Measurements from ENCODE around the gene ATP8B4.
"Not testable (repeated sequence)": the region's sequence is repeated elsewhere in the genome, so short reads cannot be mapped to it uniquely, and the experiment has no call there.

ATP8B4 gene

DNA sequence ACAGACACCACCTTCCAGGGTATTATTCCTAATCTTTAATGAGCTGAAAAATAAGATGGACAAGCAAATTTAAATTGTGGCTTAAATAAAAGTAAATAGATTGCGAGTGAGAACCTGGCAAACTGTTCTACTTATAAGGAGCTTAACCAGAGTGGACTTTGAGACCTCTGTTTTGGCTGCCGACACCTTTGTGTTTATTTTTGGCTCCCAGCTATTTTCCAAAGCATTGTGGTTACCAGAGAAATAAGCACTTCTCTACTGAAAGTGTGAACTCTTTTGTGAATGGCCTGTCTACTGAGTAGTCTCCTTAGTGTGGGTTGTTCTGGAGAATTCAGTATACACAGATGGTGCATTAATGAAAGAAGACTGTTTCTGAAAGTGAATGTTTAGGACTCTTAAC lies 109.4 kb downstream of the ATP8B4 start:
- DNase-seq (ENCODE audit: low read depth): no peak

DNA sequence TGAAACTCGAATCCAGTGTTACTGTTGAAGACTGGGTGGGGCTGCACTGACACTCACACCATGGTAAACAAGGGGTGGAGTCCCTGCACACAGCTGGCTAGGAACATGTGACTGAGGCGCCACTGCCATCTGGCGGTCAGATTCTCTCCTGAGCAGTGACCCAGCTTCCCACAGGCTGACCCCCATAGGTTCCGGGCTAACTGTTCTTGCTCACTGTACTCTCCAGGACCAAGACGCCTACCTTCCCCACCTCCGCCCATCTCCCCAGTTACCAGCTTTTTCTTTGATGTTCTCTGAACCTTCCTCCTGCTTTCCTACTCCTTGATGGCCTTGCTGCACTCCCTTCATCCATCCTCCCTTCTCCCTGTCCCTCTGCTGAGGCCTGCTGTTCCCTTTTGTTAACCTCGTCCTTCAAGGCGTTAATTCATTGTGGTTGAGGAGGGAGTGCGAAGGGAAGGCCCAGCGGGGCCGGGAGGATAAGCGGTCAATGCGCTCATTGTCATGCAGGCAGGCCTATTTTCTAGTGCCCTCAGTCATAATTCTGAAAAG lies 115.2 kb downstream of the ATP8B4 start:
- peak; percentile 14 for DNase-seq (ENCODE audit: low read depth)

DNA sequence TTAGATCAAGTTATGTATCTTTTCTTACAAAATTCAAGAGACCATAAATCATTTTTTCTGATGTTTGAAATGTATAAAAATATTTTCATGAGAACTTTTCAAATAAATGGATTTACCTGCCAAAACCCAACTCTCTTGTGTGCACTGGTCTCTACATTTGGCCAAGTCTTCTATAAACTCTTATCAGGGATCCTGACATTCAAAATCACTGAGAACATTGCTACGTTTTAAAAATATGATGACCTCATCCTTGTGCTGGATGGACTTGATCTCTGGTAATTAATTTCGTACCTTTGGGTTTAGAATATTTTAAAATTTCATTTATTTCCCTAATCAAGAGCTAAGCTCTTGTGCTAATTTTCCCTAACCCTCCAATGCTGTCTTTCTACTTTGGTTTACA lies 127.4 kb downstream of the ATP8B4 start:
- DNase-seq (ENCODE audit: low read depth): no peak

DNA sequence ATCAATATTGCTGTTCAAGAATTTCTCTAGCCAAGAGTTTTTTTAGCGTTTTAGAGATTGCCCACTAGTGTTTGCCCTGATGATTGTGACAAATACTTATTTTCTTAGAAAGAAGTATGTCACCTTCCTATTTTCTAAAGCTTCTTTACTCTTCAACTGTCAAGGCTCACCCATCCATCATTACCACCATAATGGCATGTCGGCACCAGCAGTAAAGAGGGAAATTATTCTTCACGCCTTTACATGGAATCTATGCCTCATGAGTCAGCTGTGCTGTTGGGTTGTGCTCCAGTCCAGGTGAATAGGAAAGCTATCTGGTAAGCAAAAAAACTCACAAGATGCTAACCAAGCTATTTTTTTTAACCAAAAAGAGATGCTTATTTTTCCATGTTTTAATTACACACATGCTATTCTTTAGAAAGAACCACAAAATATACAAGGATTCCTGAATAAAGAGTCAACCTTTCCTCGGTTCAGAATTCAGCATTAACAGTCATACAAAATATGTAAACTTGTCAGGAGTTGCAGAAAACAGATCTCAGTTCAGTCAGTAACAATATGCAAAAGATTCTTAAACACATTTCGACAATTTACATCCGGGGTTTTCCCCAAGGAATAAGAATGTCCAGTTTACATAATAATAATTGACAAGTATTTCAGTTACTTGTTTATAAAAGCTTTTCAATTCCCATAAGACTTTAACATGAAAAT lies 128.0 kb downstream of the ATP8B4 start:
- DNase-seq (ENCODE audit: low read depth): no peak

DNA sequence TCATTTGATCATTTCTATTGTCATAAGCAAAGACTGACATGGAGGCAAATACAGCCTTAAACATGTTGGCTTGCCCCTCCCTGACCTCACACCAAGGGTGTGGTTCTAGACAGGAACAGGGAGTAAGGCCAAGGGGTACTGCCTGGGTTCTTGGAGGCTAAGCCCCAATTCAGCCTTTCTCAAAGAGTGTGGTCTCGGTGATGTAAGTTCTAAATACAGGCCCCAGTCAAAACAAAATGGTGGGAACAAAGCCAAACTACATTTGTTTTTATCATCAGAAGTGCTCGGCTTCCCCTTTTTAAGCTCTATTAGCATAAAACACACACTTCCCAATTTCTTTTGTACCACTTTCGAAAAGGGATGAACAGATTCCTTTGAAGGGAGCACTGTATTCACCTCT lies 129.5 kb downstream of the ATP8B4 start:
- DNase-seq (ENCODE audit: low read depth): no peak

DNA sequence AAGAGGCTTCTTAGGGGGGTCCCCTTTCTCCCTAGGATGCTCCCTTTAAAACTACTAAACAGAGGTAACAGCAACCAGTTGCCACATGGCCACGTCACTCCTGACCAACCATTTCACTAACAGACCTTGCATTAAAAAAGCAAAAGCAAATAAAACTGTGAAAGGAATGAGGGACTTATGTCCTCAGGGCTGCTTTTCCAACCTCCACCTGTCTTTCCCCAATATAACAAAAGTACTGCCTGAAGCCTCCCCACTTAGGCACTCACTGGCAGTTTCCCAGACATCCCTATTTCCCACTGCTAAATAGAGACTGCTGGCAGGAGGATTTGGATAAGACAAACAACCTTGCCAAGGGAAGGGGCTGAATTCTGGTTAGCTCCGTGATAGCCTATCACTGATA lies 130.3 kb downstream of the ATP8B4 start:
- DNase-seq (ENCODE audit: low read depth): no peak

DNA sequence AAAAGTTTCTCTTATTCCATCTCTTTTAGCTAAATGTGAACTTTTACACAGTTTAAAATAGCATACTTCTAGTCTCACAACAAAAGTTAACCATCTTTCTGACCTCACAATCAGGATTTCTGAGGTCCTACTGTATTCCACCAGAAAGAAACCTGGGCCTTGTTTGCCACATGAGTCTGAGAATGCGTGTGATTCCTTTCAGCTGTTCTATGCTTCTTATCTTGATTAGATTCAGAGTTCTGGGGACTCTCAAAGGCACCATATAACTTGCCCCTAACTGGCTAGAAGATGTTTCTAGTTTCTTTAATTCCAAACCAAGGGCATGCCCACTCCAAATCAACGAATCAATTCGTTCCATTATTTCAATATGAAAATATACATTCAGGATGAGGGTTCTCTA lies 131.1 kb downstream of the ATP8B4 start:
- DNase-seq (ENCODE audit: low read depth): no peak

DNA sequence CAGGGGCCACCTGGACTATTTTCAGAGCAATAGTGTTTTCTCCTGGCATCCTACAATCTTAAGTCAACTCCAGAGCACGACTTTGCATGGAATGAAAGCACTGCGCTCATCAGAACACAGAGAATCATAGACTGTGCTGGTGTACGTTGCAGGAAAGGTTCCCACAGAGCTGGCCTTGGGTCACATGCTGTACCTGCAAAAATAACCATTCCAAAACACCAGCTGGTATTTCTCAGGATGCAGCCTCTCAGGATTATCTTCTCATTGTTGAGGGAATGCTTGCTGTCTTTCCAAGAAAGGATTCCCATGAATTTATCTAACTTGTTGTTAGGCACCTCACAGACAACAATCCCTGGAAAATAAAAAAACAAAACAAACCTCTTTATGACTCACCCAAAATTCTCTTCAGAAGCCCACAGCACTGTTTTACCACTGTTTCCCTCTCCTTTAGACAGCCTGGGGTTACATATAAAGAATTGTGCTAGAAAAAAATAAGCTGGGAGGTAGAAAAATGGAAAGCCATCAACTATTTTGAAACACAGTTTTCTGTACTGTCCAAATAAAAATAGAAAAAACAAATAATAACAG lies 131.7 kb downstream of the ATP8B4 start:
- DNase-seq (ENCODE audit: low read depth): no peak

DNA sequence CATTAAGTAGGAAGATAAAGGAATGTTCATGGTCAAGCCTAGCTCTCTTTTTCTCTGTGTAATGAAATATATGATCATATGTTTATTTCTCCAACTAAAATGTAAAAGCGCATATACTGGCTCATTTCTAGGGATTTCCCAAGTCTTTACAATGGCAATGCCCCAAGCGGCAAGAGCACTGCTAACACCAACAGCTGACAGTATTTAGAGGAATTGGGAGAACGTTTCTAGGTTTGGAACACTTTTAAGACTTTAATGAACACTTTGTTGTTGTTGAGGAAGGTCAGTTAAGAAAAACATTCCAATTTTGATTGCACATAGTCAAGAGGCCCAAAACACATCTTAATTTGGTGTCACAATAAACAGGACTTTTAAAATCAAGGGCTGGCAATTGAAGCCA lies 132.7 kb downstream of the ATP8B4 start:
- DNase-seq (ENCODE audit: low read depth): no peak

DNA sequence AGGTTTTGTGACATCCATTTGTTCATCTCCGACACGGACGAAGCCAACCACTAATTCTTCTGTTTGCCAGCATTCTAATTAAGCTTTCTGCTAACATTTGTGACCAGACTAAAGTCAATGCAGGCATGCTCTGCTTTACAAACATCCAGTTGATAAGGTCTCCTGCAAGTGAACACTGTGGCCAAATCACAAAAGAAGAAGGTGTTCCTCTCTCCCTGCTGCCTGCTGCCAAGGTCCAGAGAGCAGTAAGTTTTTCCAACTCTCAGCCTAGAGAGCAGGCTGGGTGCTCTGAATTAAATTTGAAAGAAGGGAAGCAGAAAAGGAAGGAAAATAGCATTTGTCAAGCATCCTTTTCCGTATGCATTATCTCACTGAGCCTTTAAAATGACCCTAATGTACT lies 133.6 kb downstream of the ATP8B4 start:
- no peak for DNase-seq (ENCODE audit: low read depth)

DNA sequence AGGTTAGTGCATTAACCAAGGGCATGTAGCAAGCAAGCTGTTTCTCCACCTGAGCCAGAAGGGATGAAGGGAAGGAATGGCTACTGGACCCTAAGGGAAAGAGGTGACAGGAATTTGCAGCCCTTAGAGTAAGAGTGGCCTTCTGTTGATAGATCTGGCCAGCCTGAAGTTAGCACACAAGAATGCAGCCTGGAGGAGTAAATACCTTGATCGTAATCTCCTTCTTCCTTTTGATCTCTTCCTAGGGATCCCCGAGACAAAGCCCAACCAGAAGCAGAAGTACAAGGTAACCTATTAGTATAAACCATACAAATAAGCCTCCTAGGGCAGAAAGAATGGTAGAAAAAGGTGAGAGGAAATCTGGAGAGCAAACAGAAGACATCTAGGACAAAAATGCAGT lies 134.6 kb downstream of the ATP8B4 start:
- no peak for DNase-seq (ENCODE audit: low read depth)

DNA sequence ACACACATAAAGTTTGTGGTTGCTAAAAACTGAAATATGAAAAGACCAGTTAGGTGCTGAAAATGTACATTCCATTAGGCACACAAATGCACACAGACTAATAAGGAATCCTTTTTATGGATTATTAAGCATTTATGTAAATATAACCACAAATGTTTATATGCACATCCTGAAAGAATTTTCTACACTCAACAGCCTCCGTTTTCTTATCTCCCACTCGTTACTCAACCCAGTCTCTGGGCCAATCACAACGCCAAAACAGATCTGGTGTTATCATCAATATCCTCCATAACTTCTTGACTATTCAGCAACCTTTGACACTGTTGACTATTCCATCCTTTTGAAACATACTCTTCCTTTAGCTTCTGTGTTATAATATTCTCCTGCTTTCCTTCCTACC lies 136.4 kb downstream of the ATP8B4 start:
- no peak for DNase-seq (ENCODE audit: low read depth)

DNA sequence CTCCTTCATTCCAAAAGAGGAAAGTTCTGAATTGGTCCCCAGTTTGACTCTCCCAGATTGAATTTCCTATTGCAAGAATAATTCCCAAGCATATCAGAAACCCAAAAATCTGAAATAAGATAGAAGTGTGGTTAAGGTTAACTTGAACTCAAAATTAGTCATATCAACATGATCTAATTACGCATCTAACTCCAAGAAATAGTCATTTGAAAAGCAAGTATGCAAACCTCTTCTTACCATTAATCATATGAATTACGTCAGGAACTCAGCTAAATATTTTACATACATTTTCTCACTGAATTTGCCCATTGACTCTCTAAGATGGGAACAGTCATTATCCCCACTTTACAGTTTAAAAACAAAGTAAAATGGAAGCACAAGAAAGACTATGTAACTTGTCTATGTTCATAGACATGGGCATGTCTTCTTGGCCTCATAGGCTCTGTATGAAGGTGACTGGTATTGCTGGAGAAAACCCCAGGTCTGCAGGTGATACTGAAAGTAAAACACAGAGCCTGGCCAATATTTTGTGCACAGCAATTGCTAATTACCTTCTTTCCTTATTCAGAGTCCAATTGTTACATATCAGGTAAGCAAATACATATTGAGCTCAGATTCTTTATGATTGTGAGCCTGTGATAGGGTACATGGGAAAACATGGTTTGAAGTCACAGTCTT lies 139.2 kb downstream of the ATP8B4 start:
- no peak for DNase-seq (ENCODE audit: low read depth)

DNA sequence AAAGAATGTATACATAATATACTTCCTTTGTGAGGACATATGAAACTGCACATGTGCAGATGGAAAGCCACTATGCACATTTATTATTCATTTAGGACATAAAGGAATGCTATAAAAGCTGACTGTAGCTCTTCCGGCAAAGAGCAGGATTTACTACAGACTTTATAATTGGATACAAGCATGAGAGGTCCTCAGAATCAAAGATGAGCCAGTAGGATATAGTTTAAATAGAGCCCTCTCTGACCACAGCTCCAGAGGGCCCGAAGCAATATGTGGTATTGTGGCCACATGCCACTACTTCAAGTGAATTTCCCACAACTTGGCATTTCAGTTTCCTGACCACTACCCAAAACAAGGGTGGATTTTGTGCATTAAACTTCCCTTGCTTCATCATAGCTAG lies 140.9 kb downstream of the ATP8B4 start:
- no peak for DNase-seq (ENCODE audit: low read depth)

DNA sequence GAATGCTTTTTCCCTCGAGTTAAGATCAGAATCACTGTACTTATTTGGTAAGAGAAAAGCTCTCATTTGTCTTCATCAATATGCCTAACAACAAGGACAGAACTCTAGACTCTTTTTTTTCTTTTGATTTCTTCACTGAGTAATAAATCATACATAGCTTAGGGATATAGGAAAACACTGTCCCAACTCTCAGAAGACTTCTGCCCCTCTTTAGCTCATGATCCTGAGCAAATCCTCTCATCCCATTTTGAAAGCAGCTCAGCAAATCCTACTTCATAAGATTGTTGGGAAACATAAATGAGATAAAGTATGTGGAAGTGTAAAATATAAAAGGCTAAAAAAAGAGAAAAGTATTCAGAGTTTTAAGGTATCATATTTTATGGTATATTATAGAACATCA lies 141.7 kb downstream of the ATP8B4 start:
- DNase-seq (ENCODE audit: low read depth): no peak

DNA sequence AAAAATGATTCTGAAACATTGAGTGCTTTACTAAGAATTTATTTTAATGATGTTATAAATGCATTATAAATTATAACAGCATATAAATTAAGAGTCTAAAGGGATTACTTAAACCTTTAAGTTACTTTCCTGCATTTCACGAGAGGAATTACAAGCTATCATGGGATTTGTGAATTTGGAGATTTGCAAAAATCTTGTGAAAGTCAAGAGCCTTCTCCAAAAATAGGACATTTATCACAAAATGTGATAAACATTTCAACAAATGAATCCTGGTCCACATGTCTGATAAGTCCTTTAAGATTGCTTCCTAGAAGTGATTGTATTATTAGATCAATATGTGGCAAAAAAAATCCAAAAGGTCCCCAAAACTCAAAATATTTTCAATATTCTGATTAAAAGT lies 154.5 kb downstream of the ATP8B4 start:
- no peak for DNase-seq (ENCODE audit: low read depth)

DNA sequence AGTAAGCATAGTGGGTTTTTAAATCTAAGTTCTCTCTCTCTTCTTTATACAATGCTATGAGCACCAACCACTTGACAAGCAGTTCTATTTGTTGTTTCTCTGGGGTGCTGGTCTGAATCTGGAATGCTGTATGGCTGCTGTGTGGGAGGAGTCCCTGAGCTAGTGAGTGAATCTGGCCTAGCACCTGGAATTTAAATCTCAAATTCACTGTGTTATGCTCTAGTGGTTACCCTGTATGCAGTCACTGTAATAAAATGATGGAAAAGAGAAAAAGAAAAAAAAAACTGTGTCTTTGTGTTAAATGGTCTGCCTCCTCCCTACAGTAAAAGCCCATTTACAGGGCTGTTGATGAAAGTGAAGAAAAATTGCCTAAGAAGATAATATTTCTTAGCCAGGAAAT lies 155.0 kb downstream of the ATP8B4 start:
- DNase-seq (ENCODE audit: low read depth): no peak

DNA sequence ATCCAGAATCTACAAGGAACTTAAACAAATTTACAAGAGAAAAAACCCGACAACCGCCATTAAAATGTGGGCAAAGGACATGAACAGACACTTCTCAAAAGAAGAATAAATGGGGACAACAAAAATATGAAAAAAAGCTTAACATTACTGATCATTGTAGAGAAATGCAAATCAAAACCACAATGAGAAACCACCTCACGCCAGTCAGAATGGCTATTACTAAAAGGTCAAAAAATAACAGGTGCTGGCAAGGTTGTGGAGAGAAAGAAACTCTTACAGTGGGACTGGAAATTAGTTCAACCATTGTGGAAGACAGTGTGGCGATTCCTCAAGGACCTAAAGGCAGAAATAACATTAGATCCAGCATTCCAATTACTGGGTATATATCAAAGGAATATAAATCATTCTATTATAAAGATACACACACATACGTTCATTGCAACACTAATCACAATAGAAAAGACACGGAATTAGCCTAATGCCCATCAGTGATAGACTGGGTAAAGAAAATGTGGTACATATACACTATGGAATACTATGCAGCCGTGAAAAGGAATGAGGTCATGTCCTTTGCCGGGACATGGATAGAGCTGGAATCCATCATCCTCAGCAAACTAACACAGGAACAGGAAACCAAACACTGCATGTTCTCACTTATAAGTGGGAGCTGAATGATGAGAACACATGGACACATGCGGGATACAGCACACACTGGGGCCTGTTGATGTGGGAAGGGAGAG lies 155.8 kb downstream of the ATP8B4 start:
- not testable (repeated sequence) for DNase-seq (ENCODE audit: low read depth)

DNA sequence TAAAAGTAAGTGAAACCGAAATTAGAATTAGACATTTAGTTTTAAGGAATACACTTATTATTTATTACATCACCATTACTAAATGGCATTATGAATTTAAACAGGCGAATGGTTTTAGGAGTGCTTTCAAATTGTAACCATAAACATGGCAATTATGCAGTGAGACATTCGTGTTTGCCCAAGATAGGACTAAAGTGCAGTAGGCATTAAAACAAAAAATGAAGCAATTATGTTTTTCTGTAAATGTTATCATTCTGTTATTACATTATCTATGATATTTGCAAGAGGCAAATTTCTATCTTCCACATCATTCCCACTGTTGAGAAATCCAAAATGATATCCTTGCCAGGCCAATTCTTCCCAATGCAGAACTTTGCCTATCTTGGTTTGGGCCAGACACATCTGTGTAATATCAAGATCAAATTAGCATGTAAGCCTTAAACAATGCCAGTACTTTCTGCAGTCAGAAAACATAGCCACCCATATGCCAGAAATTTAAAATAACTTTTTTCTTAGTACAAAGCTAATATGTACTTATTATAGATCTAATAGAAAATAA lies 156.9 kb downstream of the ATP8B4 start:
- DNase-seq (ENCODE audit: low read depth): no peak

DNA sequence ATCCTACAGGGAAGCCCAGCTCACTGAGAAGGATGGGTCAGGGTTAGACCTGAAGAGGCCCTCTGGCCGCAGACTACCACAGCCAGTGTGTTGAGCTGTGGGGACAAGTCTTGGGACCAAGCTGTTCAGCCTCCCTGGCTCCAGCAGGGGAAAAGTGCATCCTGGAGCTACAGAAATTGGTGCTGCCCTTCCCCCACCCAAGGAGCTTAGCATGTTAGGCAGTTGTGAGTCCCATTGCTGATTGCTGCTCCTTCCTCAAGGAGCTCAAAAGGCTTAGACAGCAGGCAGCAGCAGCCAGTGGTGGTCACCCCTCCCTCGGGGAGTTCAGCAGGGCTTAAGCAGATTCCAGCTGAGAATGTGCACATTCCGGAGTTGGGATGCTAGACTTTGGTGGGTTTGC lies 165.6 kb downstream of the ATP8B4 start:
- DNase-seq (ENCODE audit: low read depth): no peak

DNA sequence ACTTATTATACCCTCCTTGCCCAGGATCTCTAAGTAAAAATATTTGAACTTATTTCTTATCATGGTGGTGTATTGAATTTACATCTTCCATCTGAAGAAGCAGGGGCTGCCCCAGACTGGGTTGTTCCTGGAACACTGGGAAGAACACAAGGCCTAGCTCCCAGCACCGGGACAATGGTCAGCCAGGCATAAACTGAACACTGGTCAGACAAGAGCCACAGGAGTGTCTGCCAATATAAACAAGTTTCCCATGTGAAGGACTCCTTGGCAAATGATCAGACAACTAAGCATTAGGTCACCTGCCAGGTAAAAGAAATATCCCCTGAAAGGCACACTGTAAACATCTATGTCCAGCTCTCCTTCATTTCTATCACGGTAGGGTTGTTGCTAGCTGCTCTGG lies 172.4 kb downstream of the ATP8B4 start:
- DNase-seq (ENCODE audit: low read depth): no peak

DNA sequence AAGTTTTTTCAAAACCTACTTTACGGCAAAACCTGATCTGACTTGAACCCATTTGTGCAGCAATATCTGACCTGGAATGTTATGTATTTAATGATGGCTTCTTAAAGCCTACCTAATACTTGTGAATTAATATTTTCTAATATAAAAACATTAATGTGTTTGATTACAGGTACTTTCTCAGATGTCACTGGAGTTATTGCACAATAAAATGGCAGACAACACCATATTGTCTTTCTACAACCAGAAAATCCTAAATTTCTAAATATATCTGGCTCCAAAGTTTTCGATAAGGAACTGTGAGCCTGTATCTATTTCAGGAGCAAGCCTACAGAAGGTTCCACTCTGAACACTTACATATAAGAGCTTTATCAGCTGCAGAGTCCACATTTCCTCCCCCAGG lies 184.5 kb downstream of the ATP8B4 start:
- no peak for DNase-seq (ENCODE audit: low read depth)
